Chondrocyte (in vitro differentiated cells): Measurements from ENCODE around the gene ANKRD31. TPM values are rescaled to one million over a fixed set of nuclear protein-coding genes. Genes with fewer than 3 reads are reported as not detected.

Source experiments
- DNase-seq: peaks from one replicate; pipeline ENCODE4 v3.0.0; 2021; ENCODE audit warnings: mixed read lengths, low spot score
- H3K27ac Mint-ChIP-seq: one replicate; pipeline ENCODE4 v1.8.0; 2021; ENCODE audit warnings: mild to moderate bottlenecking, moderate library complexity, mixed read lengths; ENCODE audit not compliant: unreplicated experiment
- H3K27me3 Mint-ChIP-seq: 2 replicates; pipeline ENCODE4 v1.8.0; 2021; ENCODE audit warnings: low read depth, mixed read lengths
- H3K36me3 Mint-ChIP-seq: 2 replicates; pipeline ENCODE4 v1.8.0; 2021; ENCODE audit warnings: low read depth, mixed read lengths
- H3K4me1 Mint-ChIP-seq: 2 replicates; pipeline ENCODE4 v1.8.0; 2021; ENCODE audit warnings: low read depth, mild to moderate bottlenecking, mixed read lengths
- H3K4me3 Mint-ChIP-seq: one replicate; pipeline ENCODE4 v1.8.0; 2021; ENCODE audit warnings: mild to moderate bottlenecking, moderate library complexity, mixed read lengths; ENCODE audit not compliant: unreplicated experiment
- H3K9me3 Mint-ChIP-seq: 2 replicates; pipeline ENCODE4 v1.8.0; 2021; ENCODE audit warnings: low read depth, mixed read lengths
- CTCF ChIP-seq: fragments of 200-600 bp; sonication (generic); IDR thresholded peaks from 2 replicates; pipeline ENCODE4 v1.5.0; 2021; ENCODE audit warnings: antibody characterized with exemption, mild to moderate bottlenecking, moderate library complexity
- total RNA-seq: library from RNA; stranded (reverse); gene quantifications from 3 replicates; pipeline ENCODE4 v1.2.1, GENCODE V29; 2021

ANKRD31 gene
- total RNA-seq, 1 donor from 2014 or later, result 0.10 TPM

GRCh38 chr5:75034137-75034739, 202.4 kb downstream of the ANKRD31 start:
- Mint-ChIP-seq H3K9me3 (no peaks in the 10 kb centered on the region), H3K27me3 (no peaks in the 10 kb centered on the region), H3K4me3 (no peak overlapping the region), H3K4me1 (peaks cover 4% of the 10 kb centered on the region), H3K36me3 (peaks cover 2% of the 10 kb centered on the region), H3K27ac (no peak overlapping the region)
- TF ChIP-seq CTCF, result no peak
- no peak for DNase-seq

DNA sequence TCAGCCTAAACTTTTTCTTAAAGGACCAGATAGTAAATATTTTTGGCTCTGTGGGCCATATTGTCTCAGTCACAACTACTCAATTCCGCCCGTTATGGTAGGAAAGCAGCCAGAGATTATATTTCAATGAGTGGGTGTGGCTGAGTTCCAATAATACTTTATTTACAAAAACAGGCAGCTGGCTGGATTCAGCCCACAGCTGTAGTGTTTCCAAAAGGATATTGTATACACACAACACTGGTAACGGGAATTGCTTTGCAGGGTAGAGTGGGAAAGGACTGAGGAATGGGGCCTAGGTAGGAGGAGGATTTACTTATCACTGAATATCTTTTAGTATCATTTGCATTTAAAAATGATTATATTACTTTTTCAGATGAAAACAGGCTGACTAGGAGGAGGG, 205.3 kb downstream of the ANKRD31 start:
- no peak for DNase-seq
- no peak for TF ChIP-seq CTCF
- Mint-ChIP-seq H3K36me3 (no peaks in the 10 kb centered on the region), H3K9me3 (no peaks in the 10 kb centered on the region), H3K27ac (no peak overlapping the region), H3K4me1 (no peaks in the 10 kb centered on the region), H3K4me3 (no peak overlapping the region), H3K27me3 (no peaks in the 10 kb centered on the region)

- Mint-ChIP-seq H3K36me3 (no peaks in the 10 kb centered on the region), H3K27ac (no peak overlapping the region), H3K27me3 (no peaks in the 10 kb centered on the region), H3K4me3 (no peak overlapping the region), H3K9me3 (no peaks in the 10 kb centered on the region), H3K4me1 (peaks cover 8% of the 10 kb centered on the region)
- no peak for TF ChIP-seq CTCF
- no peak for DNase-seq
Observed at GRCh38 chr5:75028090-75028489, 208.6 kb downstream of the ANKRD31 start.

DNA sequence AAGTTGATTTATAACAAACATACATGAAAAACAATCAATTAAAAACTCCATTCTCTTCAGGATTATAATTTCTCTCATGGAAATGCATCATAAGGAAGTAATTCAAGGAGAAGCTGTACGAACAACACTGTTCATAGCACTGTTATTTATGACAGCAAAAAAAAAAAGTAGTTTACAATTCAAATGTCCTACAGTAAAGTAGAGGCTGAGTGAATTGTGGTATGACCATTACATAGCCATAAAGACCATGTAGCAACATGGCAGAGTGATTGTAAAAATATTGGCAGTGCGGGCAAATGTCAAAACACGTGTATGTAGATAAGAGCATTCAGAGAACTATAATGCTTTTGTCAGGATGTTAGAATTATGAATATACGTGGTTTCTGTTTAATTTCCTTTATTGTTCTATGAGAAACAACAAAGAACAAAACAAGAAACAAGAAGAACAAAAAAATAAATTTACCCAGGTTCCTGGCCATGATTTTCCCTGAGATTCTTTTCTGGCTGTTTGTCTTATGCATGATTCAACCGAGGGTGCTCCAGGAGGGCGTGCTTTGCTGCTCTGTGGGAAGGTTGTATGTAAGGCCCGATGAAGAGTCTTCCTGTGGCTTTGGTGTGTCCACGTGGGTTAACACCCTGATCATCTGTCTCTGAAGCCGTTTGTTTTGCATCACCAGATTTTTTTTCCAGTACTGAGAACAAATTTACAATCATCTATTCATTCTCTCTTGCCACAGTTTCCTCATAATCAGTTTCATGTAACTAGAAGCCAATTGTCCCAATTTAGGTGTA, 213.1 kb downstream of the ANKRD31 start:
- H3K27ac Mint-ChIP-seq, result no peak overlapping the region
- DNase-seq, result no peak
- no peaks in the 10 kb centered on the region for H3K9me3 Mint-ChIP-seq
- H3K36me3 Mint-ChIP-seq, result no peaks in the 10 kb centered on the region
- H3K27me3 Mint-ChIP-seq, result no peaks in the 10 kb centered on the region
- peaks cover 8% of the 10 kb centered on the region for H3K4me1 Mint-ChIP-seq
- no peak for TF ChIP-seq CTCF
- H3K4me3 Mint-ChIP-seq, result no peak overlapping the region

- TF ChIP-seq CTCF, result no peak
- H3K4me1 Mint-ChIP-seq, result peaks cover 8% of the 10 kb centered on the region
- no peak overlapping the region for H3K27ac Mint-ChIP-seq
- no peak for DNase-seq
- H3K9me3 Mint-ChIP-seq, result no peaks in the 10 kb centered on the region
- H3K4me3 Mint-ChIP-seq, result no peak overlapping the region
- H3K36me3 Mint-ChIP-seq, result no peaks in the 10 kb centered on the region
- no peaks in the 10 kb centered on the region for H3K27me3 Mint-ChIP-seq
Observed at GRCh38 chr5:75021800-75022199, 214.9 kb downstream of the ANKRD31 start.
